Non-pigmented ciliary epithelial cell (primary cell): ENCODE results near the gene FZD4.
"Not testable (repeated sequence)": the region's sequence is repeated elsewhere in the genome, so short reads cannot be mapped to it uniquely, and the experiment has no call there.

Experiments
- DNase-seq: peaks from one replicate; pipeline ENCODE4 v3.0.0-alpha.2; 2010; ENCODE audit warnings: low read depth

Gene FZD4

GRCh38 chr11:86937193-86937806, 17.9 kb downstream of the FZD4 start:
- not testable (repeated sequence) for DNase-seq

- DNase-seq, result no peak
Observed at GRCh38 chr11:86934926-86935579, 20.1 kb downstream of the FZD4 start.

- DNase-seq, result no peak
Observed at GRCh38 chr11:86934582-86934900, 20.7 kb downstream of the FZD4 start.

GRCh38 chr11:86933891-86934581, 21.2 kb downstream of the FZD4 start:
- DNase-seq, result no peak

GRCh38 chr11:86932924-86933875, 22.0 kb downstream of the FZD4 start:
- DNase-seq, result no peak

- no peak for DNase-seq
Observed at GRCh38 chr11:86932259-86932585, 23.0 kb downstream of the FZD4 start.

- no peak for DNase-seq
Observed at GRCh38 chr11:86931548-86932258, 23.5 kb downstream of the FZD4 start.

GRCh38 chr11:86930957-86931547, 24.1 kb downstream of the FZD4 start:
- no peak for DNase-seq

- no peak for DNase-seq
Observed at GRCh38 chr11:86926975-86927374, 28.2 kb downstream of the FZD4 start.

GRCh38 chr11:86923999-86924766, 31.0 kb downstream of the FZD4 start:
- no peak for DNase-seq

- no peak for DNase-seq
Observed at GRCh38 chr11:86922225-86922624, 33.0 kb downstream of the FZD4 start.

GRCh38 chr11:86919557-86920210, 35.5 kb downstream of the FZD4 start:
- no peak for DNase-seq

- DNase-seq, result no peak
Observed at GRCh38 chr11:86918973-86919372, 36.2 kb downstream of the FZD4 start.

- no peak for DNase-seq
Observed at GRCh38 chr11:86918496-86918895, 36.7 kb downstream of the FZD4 start.

GRCh38 chr11:86917589-86917988, 37.6 kb downstream of the FZD4 start:
- DNase-seq, result no peak

GRCh38 chr11:86916330-86916729, 38.9 kb downstream of the FZD4 start:
- DNase-seq, result no peak

GRCh38 chr11:86915850-86916249, 39.3 kb downstream of the FZD4 start:
- not testable (repeated sequence) for DNase-seq

- DNase-seq, result no peak
Observed at GRCh38 chr11:86914865-86915519, 40.2 kb downstream of the FZD4 start.

GRCh38 chr11:86912238-86912637, 43.0 kb downstream of the FZD4 start:
- no peak for DNase-seq

- no peak for DNase-seq
Observed at GRCh38 chr11:86910592-86910991, 44.6 kb downstream of the FZD4 start.
